Measurements from ENCODE around the gene EBF4.

GRCh38 chr20:2657674-2658073, 34.9 kb upstream of the EBF4 start:
- no peak for TF ChIP-seq CTCF (conservative IDR thresholded peaks at IDR 0.05; ENCODE audit: low read length)
- no peak for TF ChIP-seq EZH2phosphoT487 (IDR thresholded peaks at IDR 0.05; ENCODE audit: borderline replicate concordance, low read depth, low read length)
